ENCODE data around the gene KRTAP5-6.

- no peak for TF ChIP-seq CTCF (IDR thresholded peaks at IDR 0.05)
- no peak for TF ChIP-seq ZFX (IDR thresholded peaks at IDR 0.05; ENCODE audit: borderline replicate concordance)
These were observed 36.7 kb upstream of the KRTAP5-6 start for GRCh38 chr11:1660111-1660867.

Measured in 22Rv1 (cell line).